H1 (cell line): ENCODE measurements around the gene CDH20. TPM values are rescaled to one million over a fixed set of nuclear protein-coding genes. Genes with fewer than 3 reads are reported as not detected.

Experiments used
- EZH2 ChIP-seq: fragments of 200-600 bp; sonication (generic); IDR thresholded peaks from 2 replicates; pipeline ENCODE4 v1.7.1; 2012; ENCODE audit warnings: low read depth, mild to moderate bottlenecking, moderate library complexity, low read length, inconsistent platforms; ENCODE audit not compliant: severe bottlenecking
- SIRT6 ChIP-seq: IDR thresholded peaks from one replicate; pipeline ENCODE4 v1.7.1; 2012; ENCODE audit warnings: low read length, inconsistent platforms
- polyA plus RNA-seq, 7 experiments: library from polyadenylated mRNA; depleted of rRNA in 3 of 7; stranded (reverse) in 5 of 7; unstranded in 2 of 7; fragments of >200 nt in 5 of 7; fragments of 200-250 nt in 2 of 7; gene quantifications; 1 replicate in 5 of 7; 2 replicates in 1 of 7; 4 replicates in 1 of 7; pipeline versions ENCODE4 v1.2.1 to v1.2.3, GENCODE V29; 2011 to 2013; ENCODE audit warnings: missing spikeins in 2 of 7, mixed read lengths in 2 of 7
- total RNA-seq: library from RNA; stranded (reverse); fragmentation: NEBNext Ultra II Directional; extraction: Animal tissue kit (Norgen Biotek cat#: 25700); gene quantifications from 2 replicates; pipeline ENCODE4 v1.2.1, GENCODE V29; 2021
- TF ChIP-seq, protein P1 (sequence below): fragments of 300-600 bp; sonication (generic); IDR thresholded peaks from 2 replicates; pipeline ENCODE4 v1.7.1; 2012; ENCODE audit warnings: low read length, moderate library complexity, mild to moderate bottlenecking, inconsistent platforms; ENCODE audit not compliant: insufficient replicate concordance
- TF ChIP-seq, protein P2 (sequence below), 3 experiments: IDR thresholded peaks; 1 replicate in 2 of 3; 2 replicates in 1 of 3; pipeline versions ENCODE4 v1.5.1 to v1.6.1; 2011; ENCODE audit warnings: low read length in 3 of 3, mild to moderate bottlenecking in 3 of 3, inconsistent platforms in 2 of 3, low read depth in 1 of 3, moderate library complexity in 1 of 3; ENCODE audit not compliant: insufficient read depth in 1 of 3; ENCODE audit errors: control extremely low read depth in 1 of 3

CDH20 gene
- total and polyA plus RNA-seq, 2 of the 8 experiments (the other 6 are each of a cell fraction or from before 2014, with no cell fraction given): 0.07 to 0.12 TPM

DNA sequence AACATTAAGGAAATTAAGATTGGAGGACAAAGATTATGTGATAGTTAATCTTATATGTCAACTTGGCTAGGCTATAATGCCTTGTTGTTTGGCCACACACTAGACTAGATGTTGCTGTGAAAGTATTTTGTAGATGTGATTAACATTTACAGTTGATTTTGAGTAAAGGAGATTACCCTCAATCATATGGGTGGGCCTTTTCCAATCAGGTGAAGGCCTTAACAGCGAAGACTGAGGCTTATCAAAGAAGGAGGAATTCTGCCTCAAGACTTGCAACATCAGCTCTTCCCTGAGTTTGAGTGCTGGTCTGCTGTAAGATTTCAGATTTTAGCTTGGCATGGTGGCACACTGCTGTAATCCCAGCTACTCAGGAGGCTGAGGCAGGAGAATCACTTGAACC, 250.3 kb downstream of the CDH20 start (continued):
- TF ChIP-seq, protein P1, sequence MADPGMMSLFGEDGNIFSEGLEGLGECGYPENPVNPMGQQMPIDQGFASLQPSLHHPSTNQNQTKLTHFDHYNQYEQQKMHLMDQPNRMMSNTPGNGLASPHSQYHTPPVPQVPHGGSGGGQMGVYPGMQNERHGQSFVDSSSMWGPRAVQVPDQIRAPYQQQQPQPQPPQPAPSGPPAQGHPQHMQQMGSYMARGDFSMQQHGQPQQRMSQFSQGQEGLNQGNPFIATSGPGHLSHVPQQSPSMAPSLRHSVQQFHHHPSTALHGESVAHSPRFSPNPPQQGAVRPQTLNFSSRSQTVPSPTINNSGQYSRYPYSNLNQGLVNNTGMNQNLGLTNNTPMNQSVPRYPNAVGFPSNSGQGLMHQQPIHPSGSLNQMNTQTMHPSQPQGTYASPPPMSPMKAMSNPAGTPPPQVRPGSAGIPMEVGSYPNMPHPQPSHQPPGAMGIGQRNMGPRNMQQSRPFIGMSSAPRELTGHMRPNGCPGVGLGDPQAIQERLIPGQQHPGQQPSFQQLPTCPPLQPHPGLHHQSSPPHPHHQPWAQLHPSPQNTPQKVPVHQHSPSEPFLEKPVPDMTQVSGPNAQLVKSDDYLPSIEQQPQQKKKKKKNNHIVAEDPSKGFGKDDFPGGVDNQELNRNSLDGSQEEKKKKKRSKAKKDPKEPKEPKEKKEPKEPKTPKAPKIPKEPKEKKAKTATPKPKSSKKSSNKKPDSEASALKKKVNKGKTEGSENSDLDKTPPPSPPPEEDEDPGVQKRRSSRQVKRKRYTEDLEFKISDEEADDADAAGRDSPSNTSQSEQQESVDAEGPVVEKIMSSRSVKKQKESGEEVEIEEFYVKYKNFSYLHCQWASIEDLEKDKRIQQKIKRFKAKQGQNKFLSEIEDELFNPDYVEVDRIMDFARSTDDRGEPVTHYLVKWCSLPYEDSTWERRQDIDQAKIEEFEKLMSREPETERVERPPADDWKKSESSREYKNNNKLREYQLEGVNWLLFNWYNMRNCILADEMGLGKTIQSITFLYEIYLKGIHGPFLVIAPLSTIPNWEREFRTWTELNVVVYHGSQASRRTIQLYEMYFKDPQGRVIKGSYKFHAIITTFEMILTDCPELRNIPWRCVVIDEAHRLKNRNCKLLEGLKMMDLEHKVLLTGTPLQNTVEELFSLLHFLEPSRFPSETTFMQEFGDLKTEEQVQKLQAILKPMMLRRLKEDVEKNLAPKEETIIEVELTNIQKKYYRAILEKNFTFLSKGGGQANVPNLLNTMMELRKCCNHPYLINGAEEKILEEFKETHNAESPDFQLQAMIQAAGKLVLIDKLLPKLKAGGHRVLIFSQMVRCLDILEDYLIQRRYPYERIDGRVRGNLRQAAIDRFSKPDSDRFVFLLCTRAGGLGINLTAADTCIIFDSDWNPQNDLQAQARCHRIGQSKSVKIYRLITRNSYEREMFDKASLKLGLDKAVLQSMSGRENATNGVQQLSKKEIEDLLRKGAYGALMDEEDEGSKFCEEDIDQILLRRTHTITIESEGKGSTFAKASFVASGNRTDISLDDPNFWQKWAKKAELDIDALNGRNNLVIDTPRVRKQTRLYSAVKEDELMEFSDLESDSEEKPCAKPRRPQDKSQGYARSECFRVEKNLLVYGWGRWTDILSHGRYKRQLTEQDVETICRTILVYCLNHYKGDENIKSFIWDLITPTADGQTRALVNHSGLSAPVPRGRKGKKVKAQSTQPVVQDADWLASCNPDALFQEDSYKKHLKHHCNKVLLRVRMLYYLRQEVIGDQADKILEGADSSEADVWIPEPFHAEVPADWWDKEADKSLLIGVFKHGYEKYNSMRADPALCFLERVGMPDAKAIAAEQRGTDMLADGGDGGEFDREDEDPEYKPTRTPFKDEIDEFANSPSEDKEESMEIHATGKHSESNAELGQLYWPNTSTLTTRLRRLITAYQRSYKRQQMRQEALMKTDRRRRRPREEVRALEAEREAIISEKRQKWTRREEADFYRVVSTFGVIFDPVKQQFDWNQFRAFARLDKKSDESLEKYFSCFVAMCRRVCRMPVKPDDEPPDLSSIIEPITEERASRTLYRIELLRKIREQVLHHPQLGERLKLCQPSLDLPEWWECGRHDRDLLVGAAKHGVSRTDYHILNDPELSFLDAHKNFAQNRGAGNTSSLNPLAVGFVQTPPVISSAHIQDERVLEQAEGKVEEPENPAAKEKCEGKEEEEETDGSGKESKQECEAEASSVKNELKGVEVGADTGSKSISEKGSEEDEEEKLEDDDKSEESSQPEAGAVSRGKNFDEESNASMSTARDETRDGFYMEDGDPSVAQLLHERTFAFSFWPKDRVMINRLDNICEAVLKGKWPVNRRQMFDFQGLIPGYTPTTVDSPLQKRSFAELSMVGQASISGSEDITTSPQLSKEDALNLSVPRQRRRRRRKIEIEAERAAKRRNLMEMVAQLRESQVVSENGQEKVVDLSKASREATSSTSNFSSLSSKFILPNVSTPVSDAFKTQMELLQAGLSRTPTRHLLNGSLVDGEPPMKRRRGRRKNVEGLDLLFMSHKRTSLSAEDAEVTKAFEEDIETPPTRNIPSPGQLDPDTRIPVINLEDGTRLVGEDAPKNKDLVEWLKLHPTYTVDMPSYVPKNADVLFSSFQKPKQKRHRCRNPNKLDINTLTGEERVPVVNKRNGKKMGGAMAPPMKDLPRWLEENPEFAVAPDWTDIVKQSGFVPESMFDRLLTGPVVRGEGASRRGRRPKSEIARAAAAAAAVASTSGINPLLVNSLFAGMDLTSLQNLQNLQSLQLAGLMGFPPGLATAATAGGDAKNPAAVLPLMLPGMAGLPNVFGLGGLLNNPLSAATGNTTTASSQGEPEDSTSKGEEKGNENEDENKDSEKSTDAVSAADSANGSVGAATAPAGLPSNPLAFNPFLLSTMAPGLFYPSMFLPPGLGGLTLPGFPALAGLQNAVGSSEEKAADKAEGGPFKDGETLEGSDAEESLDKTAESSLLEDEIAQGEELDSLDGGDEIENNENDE: no peak
- TF ChIP-seq, protein P2, sequence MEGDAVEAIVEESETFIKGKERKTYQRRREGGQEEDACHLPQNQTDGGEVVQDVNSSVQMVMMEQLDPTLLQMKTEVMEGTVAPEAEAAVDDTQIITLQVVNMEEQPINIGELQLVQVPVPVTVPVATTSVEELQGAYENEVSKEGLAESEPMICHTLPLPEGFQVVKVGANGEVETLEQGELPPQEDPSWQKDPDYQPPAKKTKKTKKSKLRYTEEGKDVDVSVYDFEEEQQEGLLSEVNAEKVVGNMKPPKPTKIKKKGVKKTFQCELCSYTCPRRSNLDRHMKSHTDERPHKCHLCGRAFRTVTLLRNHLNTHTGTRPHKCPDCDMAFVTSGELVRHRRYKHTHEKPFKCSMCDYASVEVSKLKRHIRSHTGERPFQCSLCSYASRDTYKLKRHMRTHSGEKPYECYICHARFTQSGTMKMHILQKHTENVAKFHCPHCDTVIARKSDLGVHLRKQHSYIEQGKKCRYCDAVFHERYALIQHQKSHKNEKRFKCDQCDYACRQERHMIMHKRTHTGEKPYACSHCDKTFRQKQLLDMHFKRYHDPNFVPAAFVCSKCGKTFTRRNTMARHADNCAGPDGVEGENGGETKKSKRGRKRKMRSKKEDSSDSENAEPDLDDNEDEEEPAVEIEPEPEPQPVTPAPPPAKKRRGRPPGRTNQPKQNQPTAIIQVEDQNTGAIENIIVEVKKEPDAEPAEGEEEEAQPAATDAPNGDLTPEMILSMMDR (IDR thresholded peaks at IDR 0.05; ENCODE audit: control extremely low read depth in 1 of 3, insufficient read depth in 1 of 3, low read depth in 1 of 3, low read length in 3 of 3): no peak
- TF ChIP-seq SIRT6: no peak
- TF ChIP-seq EZH2: no peak
